H9 (cell line): Measurements from ENCODE around the gene RGS14. TPM values are rescaled to one million over a fixed set of nuclear protein-coding genes. Genes with fewer than 3 reads are reported as not detected.

ENCODE experiments used
- DNase-seq: peaks from one replicate; pipeline ENCODE4 v3.0.0-alpha.2; 2017
- H2AFZ ChIP-seq: one replicate; pipeline ENCODE4 v1.6.1; 2013; ENCODE audit warnings: mild to moderate bottlenecking, low read length, control low read depth, moderate library complexity
- H2AK5ac ChIP-seq: 2 replicates; pipeline ENCODE4 v1.6.1; 2013; ENCODE audit warnings: low read length, control low read depth, mixed read lengths; ENCODE audit not compliant: insufficient read length
- H2BK120ac ChIP-seq: one replicate; pipeline ENCODE4 v1.6.1; 2013; ENCODE audit warnings: low read depth, mild to moderate bottlenecking, low read length, control low read depth, inconsistent platforms; ENCODE audit not compliant: poor library complexity, severe bottlenecking
- H2BK12ac ChIP-seq: 2 replicates; pipeline ENCODE4 v1.6.1; 2013; ENCODE audit warnings: low read length, control low read depth, mixed read lengths, low read depth; ENCODE audit not compliant: insufficient read length
- H2BK15ac ChIP-seq: 2 replicates; pipeline ENCODE4 v1.6.1; 2013; ENCODE audit warnings: low read depth, low read length, control low read depth
- H2BK20ac ChIP-seq: one replicate; pipeline ENCODE4 v1.6.1; 2013; ENCODE audit warnings: low read depth, mild to moderate bottlenecking, low read length, control low read depth, inconsistent platforms; ENCODE audit not compliant: poor library complexity, severe bottlenecking
- H2BK5ac ChIP-seq: 2 replicates; pipeline ENCODE4 v1.6.1; 2013; ENCODE audit warnings: low read length, control low read depth, mixed read lengths; ENCODE audit not compliant: insufficient read length
- H3K14ac ChIP-seq: 2 replicates; pipeline ENCODE4 v1.6.1; 2013; ENCODE audit warnings: low read length, control low read depth; ENCODE audit not compliant: insufficient read depth
- H3K18ac ChIP-seq: 2 replicates; pipeline ENCODE4 v1.6.1; 2013; ENCODE audit warnings: low read depth, mild to moderate bottlenecking, mixed read lengths, low read length, control low read depth; ENCODE audit not compliant: insufficient read length
- H3K23ac ChIP-seq: 2 replicates; pipeline ENCODE4 v1.6.1; 2013; ENCODE audit warnings: low read length, control low read depth, mixed read lengths, low read depth; ENCODE audit not compliant: insufficient read length
- H3K23me2 ChIP-seq: 2 replicates; pipeline ENCODE4 v1.6.1; 2013; ENCODE audit warnings: low read depth, mild to moderate bottlenecking, mixed read lengths, low read length, control low read depth; ENCODE audit not compliant: insufficient read length, poor library complexity, severe bottlenecking
- H3K27ac ChIP-seq: 2 replicates; pipeline ENCODE4 v1.5.1; 2013; ENCODE audit warnings: low read length, control low read depth, mixed read lengths, low read depth; ENCODE audit not compliant: insufficient read length
- H3K27me3 ChIP-seq: 2 replicates; pipeline ENCODE4 v1.6.1; 2013; ENCODE audit warnings: low read length, control low read depth, inconsistent platforms; ENCODE audit not compliant: insufficient read depth
- H3K4ac ChIP-seq: 2 replicates; pipeline ENCODE4 v1.6.1; 2013; ENCODE audit warnings: low read depth, mild to moderate bottlenecking, control low read depth, inconsistent platforms, low read length, moderate library complexity
- H3K4me1 ChIP-seq: 2 replicates; pipeline ENCODE4 v1.6.1; 2013; ENCODE audit warnings: low read length, control low read depth, inconsistent platforms; ENCODE audit not compliant: insufficient read depth
- H3K4me2 ChIP-seq: 2 replicates; pipeline ENCODE4 v1.6.1; 2013; ENCODE audit warnings: low read length, control low read depth, mixed read lengths; ENCODE audit not compliant: insufficient read length, insufficient read depth
- H3K56ac ChIP-seq: 2 replicates; pipeline ENCODE4 v1.6.1; 2013; ENCODE audit warnings: low read depth, mild to moderate bottlenecking, mixed read lengths, low read length, control low read depth; ENCODE audit not compliant: insufficient read length
- H3K79me1 ChIP-seq: 2 replicates; pipeline ENCODE4 v1.6.1; 2013; ENCODE audit warnings: low read depth, mild to moderate bottlenecking, moderate library complexity, low read length, control low read depth, inconsistent platforms; ENCODE audit not compliant: insufficient read depth, poor library complexity, severe bottlenecking
- H3K79me2 ChIP-seq: 2 replicates; pipeline ENCODE4 v1.6.1; 2013; ENCODE audit warnings: low read length, control low read depth, inconsistent platforms; ENCODE audit not compliant: insufficient read depth
- H3K9ac ChIP-seq: 2 replicates; pipeline ENCODE4 v1.6.1; 2013; ENCODE audit warnings: low read length, control low read depth, mixed read lengths; ENCODE audit not compliant: insufficient read length; ENCODE audit errors: extremely low read depth
- H3K9me3 ChIP-seq: one replicate; pipeline ENCODE4 v1.6.1; 2013; ENCODE audit warnings: low read depth, low read length, inconsistent platforms; ENCODE audit not compliant: control insufficient read depth
- H3T11ph ChIP-seq: one replicate; pipeline ENCODE4 v1.6.1; 2013; ENCODE audit warnings: mild to moderate bottlenecking, low read length, control low read depth, inconsistent platforms
- H4K20me1 ChIP-seq: one replicate; pipeline ENCODE4 v1.6.1; 2013; ENCODE audit not compliant: control insufficient read depth, insufficient read length, insufficient read depth
- H4K5ac ChIP-seq: 2 replicates; pipeline ENCODE4 v1.6.1; 2013; ENCODE audit warnings: low read depth, mild to moderate bottlenecking, mixed read lengths, low read length, control low read depth; ENCODE audit not compliant: insufficient read length
- H4K8ac ChIP-seq: replicated peaks from 2 replicates; pipeline ENCODE4 v1.6.1; 2013; ENCODE audit warnings: low read length, control low read depth, mixed read lengths, low read depth; ENCODE audit not compliant: insufficient read length
- H4K91ac ChIP-seq: 2 replicates; pipeline ENCODE4 v1.6.1; 2013; ENCODE audit warnings: low read depth, mild to moderate bottlenecking, moderate library complexity, mixed read lengths, low read length, control low read depth; ENCODE audit not compliant: insufficient read length
- H3K27ac Mint-ChIP-seq, 3 experiments: 2 replicates in 2 of 3; 3 replicates in 1 of 3; pipeline ENCODE4 v1.8.0; 2020 to 2021; ENCODE audit warnings: mixed read lengths in 3 of 3, mild to moderate bottlenecking in 1 of 3, moderate library complexity in 1 of 3
- H3K27me3 Mint-ChIP-seq: 2 replicates; pipeline ENCODE4 v1.8.0; 2021; ENCODE audit warnings: low read depth, mild to moderate bottlenecking, moderate library complexity, mixed read lengths
- H3K36me3 Mint-ChIP-seq, 3 experiments: 2 replicates in 2 of 3; 3 replicates in 1 of 3; pipeline ENCODE4 v1.8.0; 2020 to 2021; ENCODE audit warnings: low read depth in 3 of 3, mixed read lengths in 3 of 3; ENCODE audit not compliant: insufficient read depth in 1 of 3
- H3K4me1 Mint-ChIP-seq, 2 experiments: 2 replicates each; pipeline ENCODE4 v1.8.0; 2020; ENCODE audit warnings: mixed read lengths in 2 of 2
- H3K4me3 Mint-ChIP-seq, 2 experiments: 2 replicates in 1 of 2; 3 replicates in 1 of 2; pipeline ENCODE4 v1.8.0; 2020 to 2021; ENCODE audit warnings: mild to moderate bottlenecking in 2 of 2, mixed read lengths in 2 of 2, moderate library complexity in 1 of 2
- H3K9me3 Mint-ChIP-seq, 2 experiments: 2 replicates in 1 of 2; 3 replicates in 1 of 2; pipeline ENCODE4 v1.8.0; 2020; ENCODE audit warnings: mild to moderate bottlenecking in 2 of 2, mixed read lengths in 2 of 2, moderate library complexity in 1 of 2
- CTCF ChIP-seq: fragments of 200-600 bp; sonication (generic); conservative IDR thresholded peaks from 3 replicates; pipeline ENCODE4 v1.8.0; 2021; ENCODE audit warnings: antibody characterized with exemption, mild to moderate bottlenecking
- WGBS: extraction: QIAGEN DNeasy Blood & Tissue Kit; methylation state at CpG from one replicate; pipeline ENCODE4 v1.1.7; 2013; ENCODE audit warnings: missing lambda C conversion rate, low lambda C conversion rate, mixed read lengths; ENCODE audit not compliant: insufficient read length; ENCODE audit errors: extremely low coverage; 5-methylcytosine and 5-hydroxymethylcytosine counted together
- total RNA-seq: library from RNA; stranded (reverse); gene quantifications from 2 replicates; pipeline ENCODE4 v1.2.1, GENCODE V29; 2021

The RGS14 gene
- total RNA-seq, 1 experiment from 2014 or later = 12.3 TPM

GRCh38 chr5:177385720-177386119 lies 28.0 kb downstream of the RGS14 start:
- Mint-ChIP-seq H3K27me3 (peaks cover 74% of the 10 kb centered on the region), H3K27ac (no peak overlapping the region), H3K9me3 (no peaks in the 10 kb centered on the region; a peak in 1 of 5 replicates), H3K36me3 (no peaks in the 10 kb centered on the region), H3K4me3 (no peak overlapping the region), H3K4me1 (peaks cover 28 to 32% of the 10 kb centered on the region in 2 experiments)
- H2BK12ac ChIP-seq = no peak overlapping the region
- H3K79me2 ChIP-seq = no peaks in the 10 kb centered on the region
- H3K9me3 ChIP-seq = no peaks in the 10 kb centered on the region
- H3K23ac ChIP-seq = no peak overlapping the region
- H3K18ac ChIP-seq = no peak overlapping the region
- no CpG with 5 or more reads among the region's 11 CpGs for WGBS
- H2BK5ac ChIP-seq = no peak overlapping the region
- H4K91ac ChIP-seq = no peak overlapping the region
- no peak overlapping the region for H3K9ac ChIP-seq
- H4K20me1 ChIP-seq = no peaks in the 10 kb centered on the region
- no peaks in the 10 kb centered on the region for H3K79me1 ChIP-seq
- no peaks in the 10 kb centered on the region for H3K23me2 ChIP-seq
- H3K4me1 ChIP-seq = no peaks in the 10 kb centered on the region
- no peak overlapping the region for H2AK5ac ChIP-seq
- no peak overlapping the region for H4K5ac ChIP-seq
- no peak overlapping the region for H2BK15ac ChIP-seq
- H2BK120ac ChIP-seq = no peak overlapping the region
- no peak for DNase-seq
- no peak overlapping the region for H3K14ac ChIP-seq
- TF ChIP-seq CTCF = no peak
- H3T11ph ChIP-seq = no peak overlapping the region
- H4K8ac ChIP-seq = no peak overlapping the region
- no peak overlapping the region for H3K4ac ChIP-seq
- no peak overlapping the region for H2AFZ ChIP-seq
- no peak overlapping the region for H3K27ac ChIP-seq
- no peak overlapping the region for H3K4me2 ChIP-seq
- H2BK20ac ChIP-seq = no peak overlapping the region
- no peak overlapping the region for H3K56ac ChIP-seq
- no peaks in the 10 kb centered on the region; the same call in 1 of the 2 replicates for H3K27me3 ChIP-seq
